Activated naive CD4-positive, alpha-beta T cell treated with Interleukin-2 at 50 U/mL for 16 hours (primary cell): ENCODE measurements around the gene FAM240A.
A peak's percentile ranks its signal among the peaks of the same experiment; 100 is the strongest.
"Not testable (repeated sequence)": the region's sequence is repeated elsewhere in the genome, so short reads cannot be mapped to it uniquely, and the experiment has no call there.

Source experiments
- DNase-seq: peaks from one replicate; pipeline ENCODE4 v3.0.0-alpha.2; 2020

FAM240A gene

GRCh38 chr3:46612324-46612723 lies at the start of gene FAM240A:
Gene FAM240A (plus strand): TSS chr3:46612525. CDS start chr3:46612684, 159 bp downstream.
- DNase-seq: no peak

- no peak for DNase-seq
Measured at GRCh38 chr3:46564190-46565021, 47.9 kb upstream of the FAM240A start.

- no peak for DNase-seq
Measured at GRCh38 chr3:46565077-46565476, 47.2 kb upstream of the FAM240A start.

- DNase-seq: no peak
Measured at GRCh38 chr3:46565607-46566039, 46.7 kb upstream of the FAM240A start.

GRCh38 chr3:46566040-46566641 lies 46.2 kb upstream of the FAM240A start, which contains the start of gene LRRC2:
Gene LRRC2 (minus strand): TSS chr3:46566302. CDS start chr3:46551591, 14,711 bp downstream.
- DNase-seq: peak; percentile 34

GRCh38 chr3:46571684-46572083 lies 40.6 kb upstream of the FAM240A start:
- no peak for DNase-seq

- no peak for DNase-seq
Measured at GRCh38 chr3:46573701-46574100, 38.6 kb upstream of the FAM240A start.

GRCh38 chr3:46574243-46574646 lies 38.1 kb upstream of the FAM240A start:
- no peak for DNase-seq

GRCh38 chr3:46574881-46575576 lies 37.3 kb upstream of the FAM240A start:
- no peak for DNase-seq

- no peak for DNase-seq
Measured at GRCh38 chr3:46575577-46576222, 36.6 kb upstream of the FAM240A start.

- DNase-seq: no peak
Measured at GRCh38 chr3:46576386-46576785, 35.9 kb upstream of the FAM240A start.

- no peak for DNase-seq
Measured at GRCh38 chr3:46576879-46577278, 35.4 kb upstream of the FAM240A start.

GRCh38 chr3:46577580-46578249 lies 34.6 kb upstream of the FAM240A start:
- DNase-seq: not testable (repeated sequence)

- DNase-seq: no peak
Measured at GRCh38 chr3:46578973-46579755, 33.2 kb upstream of the FAM240A start.

GRCh38 chr3:46579756-46580286 lies 32.5 kb upstream of the FAM240A start:
- no peak for DNase-seq

- DNase-seq: no peak
Measured at GRCh38 chr3:46580675-46581074, 31.6 kb upstream of the FAM240A start.

GRCh38 chr3:46584598-46585467 lies 27.5 kb upstream of the FAM240A start:
- DNase-seq: no peak

GRCh38 chr3:46585799-46586693 lies 26.3 kb upstream of the FAM240A start:
- DNase-seq: no peak

GRCh38 chr3:46586738-46587246 lies 25.5 kb upstream of the FAM240A start:
- DNase-seq: no peak
